ENCODE measurements around the gene B9D1. TPM values are rescaled to one million over a fixed set of nuclear protein-coding genes. Genes with fewer than 3 reads are reported as not detected.

The B9D1 gene
- total RNA-seq, 1 donor from 2014 or later = 5.9 TPM

- ATAC-seq = no peak
- intact Hi-C loops (cut with micrococcal nuclease) = no loop called here
These were observed 28.9 kb upstream of the B9D1 start for GRCh38 chr17:19391432-19391831.

GRCh38 chr17:19390951-19391350 lies 28.4 kb upstream of the B9D1 start:
- DNase-seq (no peak), ATAC-seq (no peak)
- intact Hi-C loops (cut with micrococcal nuclease) = no loop called here

More at GRCh38 chr17:19391432-19391831, 28.9 kb upstream of the B9D1 start:
- DNase-seq = no peak

GRCh38 chr17:19388791-19389785 lies 26.6 kb upstream of the B9D1 start:
- intact Hi-C loops (cut with micrococcal nuclease) = no loop called here
- no peak for DNase-seq
- ATAC-seq = no peak

GRCh38 chr17:19387921-19388521 lies 25.5 kb upstream of the B9D1 start:
- intact Hi-C loops (cut with micrococcal nuclease) = no loop called here
- ATAC-seq = peak; percentile 13
- DNase-seq = no peak

GRCh38 chr17:19386974-19387920 lies 24.7 kb upstream of the B9D1 start, which contains the start of gene MFAP4:
Gene MFAP4, minus strand, starts transcription at chr17:19387190. Its CDS starts 35 bp downstream, at chr17:19387155.
- ATAC-seq (peak; percentile 69), DNase-seq (peak; percentile 84)
- intact Hi-C loops (cut with micrococcal nuclease) = no loop called here

GRCh38 chr17:19386051-19386929 lies 23.8 kb upstream of the B9D1 start:
- intact Hi-C loops (cut with micrococcal nuclease) = no loop called here
- ATAC-seq = peak; percentile 6
- DNase-seq = peak; percentile 76

GRCh38 chr17:19385521-19385983 lies 23.0 kb upstream of the B9D1 start:
- intact Hi-C loops (cut with micrococcal nuclease) = no loop called here
- ATAC-seq (no peak), DNase-seq (no peak)

- intact Hi-C loops (cut with micrococcal nuclease) = no loop called here
These were observed 22.3 kb upstream of the B9D1 start for GRCh38 chr17:19384723-19385391.

GRCh38 chr17:19383681-19384470 lies 21.4 kb upstream of the B9D1 start:
- ATAC-seq (peak; percentile 4), DNase-seq (peak; percentile 68)
- intact Hi-C loops (cut with micrococcal nuclease) = no loop called here

More at GRCh38 chr17:19384723-19385391, 22.3 kb upstream of the B9D1 start:
- ATAC-seq = peak; percentile 71
- peak; percentile 94 for DNase-seq

GRCh38 chr17:19382531-19383444 lies 20.3 kb upstream of the B9D1 start:
- intact Hi-C loops (cut with micrococcal nuclease) = no loop called here
- no peak for ATAC-seq
- DNase-seq = no peak

DNA sequence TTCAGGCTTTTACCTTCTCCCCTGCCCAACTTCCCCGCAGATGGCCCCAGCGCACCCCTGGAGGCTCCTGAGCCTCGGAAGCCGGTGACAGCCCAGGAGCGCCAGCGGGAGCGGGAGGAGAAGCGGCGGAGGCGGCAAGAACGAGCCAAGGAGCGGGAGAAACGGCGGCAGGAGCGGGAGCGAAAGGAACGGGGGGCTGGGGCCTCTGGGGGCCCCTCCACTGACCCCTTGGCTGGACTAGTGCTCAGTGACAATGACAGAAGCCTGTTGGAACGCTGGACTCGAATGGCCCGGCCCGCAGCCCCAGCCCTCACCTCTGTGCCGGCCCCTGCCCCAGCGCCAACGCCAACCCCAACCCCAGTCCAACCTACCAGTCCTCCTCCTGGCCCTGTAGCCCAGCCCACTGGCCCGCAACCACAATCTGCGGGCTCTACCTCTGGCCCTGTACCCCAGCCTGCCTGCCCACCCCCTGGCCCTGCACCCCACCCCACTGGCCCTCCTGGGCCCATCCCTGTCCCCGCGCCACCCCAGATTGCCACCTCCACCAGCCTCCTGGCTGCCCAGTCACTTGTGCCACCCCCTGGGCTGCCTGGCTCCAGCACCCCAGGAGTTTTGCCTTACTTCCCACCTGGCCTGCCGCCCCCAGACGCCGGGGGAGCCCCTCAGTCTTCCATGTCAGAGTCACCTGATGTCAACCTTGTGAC lies 19.4 kb upstream of the B9D1 start:
- ATAC-seq (no peak), DNase-seq (no peak)
- intact Hi-C loops (cut with micrococcal nuclease) = no loop called here

GRCh38 chr17:19381361-19381740 lies 18.8 kb upstream of the B9D1 start:
- ATAC-seq (no peak), DNase-seq (no peak)
- intact Hi-C loops (cut with micrococcal nuclease) = no loop called here

DNA sequence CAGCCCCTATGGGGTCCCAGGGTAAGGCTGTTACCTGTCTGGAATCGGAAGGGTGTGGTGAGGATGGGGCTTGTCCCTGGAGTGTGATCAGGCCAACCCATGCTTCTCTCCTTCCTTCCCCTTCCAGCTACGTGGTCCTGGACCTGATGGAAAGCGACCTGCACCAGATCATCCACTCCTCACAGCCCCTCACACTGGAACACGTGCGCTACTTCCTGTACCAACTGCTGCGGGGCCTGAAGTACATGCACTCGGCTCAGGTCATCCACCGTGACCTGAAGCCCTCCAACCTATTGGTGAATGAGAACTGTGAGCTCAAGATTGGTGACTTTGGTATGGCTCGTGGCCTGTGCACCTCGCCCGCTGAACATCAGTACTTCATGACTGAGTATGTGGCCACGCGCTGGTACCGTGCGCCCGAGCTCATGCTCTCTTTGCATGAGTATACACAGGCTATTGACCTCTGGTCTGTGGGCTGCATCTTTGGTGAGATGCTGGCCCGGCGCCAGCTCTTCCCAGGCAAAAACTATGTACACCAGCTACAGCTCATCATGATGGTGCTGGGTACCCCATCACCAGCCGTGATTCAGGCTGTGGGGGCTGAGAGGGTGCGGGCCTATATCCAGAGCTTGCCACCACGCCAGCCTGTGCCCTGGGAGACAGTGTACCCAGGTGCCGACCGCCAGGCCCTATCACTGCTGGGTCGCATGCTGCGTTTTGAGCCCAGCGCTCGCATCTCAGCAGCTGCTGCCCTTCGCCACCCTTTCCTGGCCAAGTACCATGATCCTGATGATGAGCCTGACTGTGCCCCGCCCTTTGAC lies 18.2 kb upstream of the B9D1 start:
- ATAC-seq = no peak
- DNase-seq = no peak
- intact Hi-C loops (cut with micrococcal nuclease) = no loop called here

DNA sequence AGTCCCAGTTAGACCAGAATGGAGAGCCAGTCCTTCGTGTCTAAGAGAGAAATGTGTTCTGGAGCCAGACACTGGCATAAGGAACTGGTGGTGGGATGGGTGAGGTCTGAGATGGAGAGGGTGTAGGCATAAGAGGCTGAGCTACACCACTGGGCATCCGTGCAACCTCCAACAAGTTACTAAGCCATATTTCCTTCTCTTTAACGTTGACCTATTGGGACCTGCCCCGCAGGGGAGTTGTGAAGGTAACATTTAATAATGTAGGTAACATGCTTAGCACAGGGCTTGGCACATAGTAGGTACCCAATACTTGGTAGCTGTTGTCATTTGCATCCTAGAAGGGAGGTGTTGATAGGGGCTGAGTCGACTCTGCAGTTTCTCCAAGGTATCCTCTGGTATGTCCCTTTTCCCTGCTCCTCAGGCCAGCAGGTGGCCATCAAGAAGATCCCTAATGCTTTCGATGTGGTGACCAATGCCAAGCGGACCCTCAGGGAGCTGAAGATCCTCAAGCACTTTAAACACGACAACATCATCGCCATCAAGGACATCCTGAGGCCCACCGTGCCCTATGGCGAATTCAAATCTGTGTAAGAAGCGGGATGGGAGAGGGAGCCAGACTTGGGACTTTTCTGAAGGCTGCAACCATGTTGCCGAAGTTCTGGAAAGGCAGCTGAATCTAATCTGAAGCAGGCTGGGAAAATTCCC lies 17.0 kb upstream of the B9D1 start:
- no peak for ATAC-seq
- DNase-seq = no peak
- intact Hi-C loops (cut with micrococcal nuclease) = no loop called here

Measured in left ventricle myocardium superior (tissue), 1 donor.